ENCODE results near the gene ADGB. TPM values are rescaled to one million over a fixed set of nuclear protein-coding genes. Genes with fewer than 3 reads are reported as not detected.
"Not testable (repeated sequence)": the region's sequence is repeated elsewhere in the genome, so short reads cannot be mapped to it uniquely, and the experiment has no call there.

Gene ADGB
- total and polyA plus RNA-seq, 2 donors from 2014 or later, result not detected

GRCh38 chr6:146813554-146813953 is 214.8 kb downstream of the ADGB start:
- no peaks in the 10 kb centered on the region for H3K9me3 ChIP-seq (ENCODE audit: control insufficient read depth in 2 of 3, insufficient read depth in 1 of 3, low read length in 3 of 3)
- no peak overlapping the region for H3K4me3 ChIP-seq (ENCODE audit: low read length in 3 of 3)
- no peak overlapping the region for H3K9ac ChIP-seq (ENCODE audit: low read length in 3 of 3)
- DNase-seq, result no peak
- no peaks in the 10 kb centered on the region for H3K27me3 ChIP-seq (ENCODE audit: control insufficient read depth, insufficient read depth, low read length)
- FAIRE-seq, result no peak
- TF ChIP-seq CTCF (IDR thresholded peaks at IDR 0.05; ENCODE audit: borderline replicate concordance, extremely low read depth, insufficient read depth), result no peak
- no peaks in the 10 kb centered on the region for H3K4me1 ChIP-seq (ENCODE audit: control insufficient read depth in 2 of 3, insufficient read depth in 2 of 3, low read depth in 1 of 3, low read length in 3 of 3)
- no peaks in the 10 kb centered on the region for H3K36me3 ChIP-seq (ENCODE audit: control insufficient read depth in 2 of 3, insufficient read depth in 3 of 3, low read length in 3 of 3)
- intact Hi-C loops (cut with DNase I), result no loop called here
- no peak overlapping the region for H3K27ac ChIP-seq (ENCODE audit: low read depth in 2 of 2, low read length in 2 of 2)

- no peak for FAIRE-seq
- H3K27me3 ChIP-seq (ENCODE audit: control insufficient read depth, insufficient read depth, low read length), result no peaks in the 10 kb centered on the region
- no peaks in the 10 kb centered on the region for H3K36me3 ChIP-seq (ENCODE audit: control insufficient read depth in 2 of 3, insufficient read depth in 3 of 3, low read length in 3 of 3)
Measured at GRCh38 chr6:146814148-146814750, 215.5 kb downstream of the ADGB start.

GRCh38 chr6:146815511-146816462 is 217.0 kb downstream of the ADGB start:
- H3K4me1 ChIP-seq (ENCODE audit: control insufficient read depth in 2 of 3, insufficient read depth in 2 of 3, low read depth in 1 of 3, low read length in 3 of 3); FAIRE-seq; DNase-seq; H3K9me3 ChIP-seq (ENCODE audit: control insufficient read depth in 2 of 3, insufficient read depth in 1 of 3, low read length in 3 of 3); H3K9ac ChIP-seq (ENCODE audit: low read length in 3 of 3); intact Hi-C loops (cut with DNase I); H3K36me3 ChIP-seq (ENCODE audit: control insufficient read depth in 2 of 3, insufficient read depth in 3 of 3, low read length in 3 of 3); H3K27ac ChIP-seq (ENCODE audit: low read depth in 2 of 2, low read length in 2 of 2); H3K27me3 ChIP-seq (ENCODE audit: control insufficient read depth, insufficient read depth, low read length); H3K4me3 ChIP-seq (ENCODE audit: low read length in 3 of 3): not testable (repeated sequence)

More at GRCh38 chr6:146814148-146814750, 215.5 kb downstream of the ADGB start:
- intact Hi-C loops (cut with DNase I), result no loop called here
- peak in 2 of 5 donors; percentile 9 to 11 for DNase-seq
- Histone ChIP-seq H3K4me3 (ENCODE audit: low read length in 3 of 3) (no peak overlapping the region), H3K9me3 (ENCODE audit: control insufficient read depth in 2 of 3, insufficient read depth in 1 of 3, low read length in 3 of 3) (no peaks in the 10 kb centered on the region), H3K27ac (ENCODE audit: low read depth in 2 of 2, low read length in 2 of 2) (no peak overlapping the region), H3K4me1 (ENCODE audit: control insufficient read depth in 2 of 3, insufficient read depth in 2 of 3, low read depth in 1 of 3, low read length in 3 of 3) (no peaks in the 10 kb centered on the region), H3K9ac (ENCODE audit: low read length in 3 of 3) (no peak overlapping the region)
- no peak for TF ChIP-seq CTCF (IDR thresholded peaks at IDR 0.05; ENCODE audit: borderline replicate concordance, extremely low read depth, insufficient read depth)

Measured in kidney (tissue), 14 donors.